ENCODE results near the gene LIME1. TPM values are rescaled to one million over a fixed set of nuclear protein-coding genes. Genes with fewer than 3 reads are reported as not detected.

The LIME1 gene
- total and polyA plus RNA-seq, 9 of the 15 experiments (the other 6 are each of a cell fraction or from before 2014, with no cell fraction given) = 0.11 to 17.1 (median 2.8) TPM; not detected in 2

DNA sequence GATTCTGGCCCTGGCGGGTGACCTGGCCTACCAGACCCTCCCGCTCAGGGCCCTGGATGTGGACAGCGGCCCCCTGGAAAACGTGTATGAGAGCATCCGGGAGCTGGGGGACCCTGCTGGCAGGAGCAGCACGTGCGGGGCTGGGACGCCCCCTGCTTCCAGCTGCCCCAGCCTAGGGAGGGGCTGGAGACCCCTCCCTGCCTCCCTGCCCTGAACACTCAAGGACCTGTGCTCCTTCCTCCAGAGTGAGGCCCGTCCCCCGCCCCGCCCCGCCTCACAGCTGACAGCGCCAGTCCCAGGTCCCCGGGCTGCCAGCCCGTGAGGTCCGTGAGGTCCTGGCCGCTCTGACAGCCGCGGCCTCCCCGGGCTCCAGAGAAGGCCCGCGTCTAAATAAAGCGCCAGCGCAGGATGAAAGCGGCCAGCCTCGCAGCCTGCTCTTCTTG is 2.2 kb downstream of the LIME1 start:
- Histone ChIP-seq H3K27ac (ENCODE audit: extremely low read depth, low read depth, low read length) (peak overlapping the region; percentile 63; the same call in 1 of the 3 replicates), H3K4me1 (replicated peaks in 1 of 2; ENCODE audit: control insufficient read depth in 2 of 2, insufficient read depth in 2 of 2, low read length in 2 of 2) (peaks cover 11 to 81% of the 10 kb centered on the region in 2 experiments), H4K20me1 (replicated peaks; ENCODE audit: control insufficient read depth, insufficient read depth, low read length) (no peaks in the 10 kb centered on the region; the same call in 1 of the 2 replicates), H3K9me3 (replicated peaks; ENCODE audit: control insufficient read depth, insufficient read depth, low read depth, low read length) (no peaks in the 10 kb centered on the region), H3K79me2 (ENCODE audit: control insufficient read depth, insufficient read depth, low read length) (peaks cover 16% of the 10 kb centered on the region), H3K9me1 (ENCODE audit: control insufficient read depth, insufficient read depth, low read length) (no peaks in the 10 kb centered on the region), H3K4me3 (peak overlapping the region; percentile 32), H2AFZ (ENCODE audit: low read depth, low read length) (no peak overlapping the region), H3K4me2 (ENCODE audit: insufficient read depth, low read length) (no peak overlapping the region), H3K9ac (ENCODE audit: insufficient read depth in 1 of 2, low read depth in 2 of 2, low read length in 2 of 2) (peak overlapping the region; percentile 53 to 91), H3K36me3 (ENCODE audit: control insufficient read depth, insufficient read depth, low read length) (peaks cover 60% of the 10 kb centered on the region; the same call in 1 of the 3 replicates), H3K27me3 (ENCODE audit: control insufficient read depth in 2 of 2, insufficient read depth in 2 of 2, low read length in 2 of 2) (no peaks in the 10 kb centered on the region)
- intact Hi-C loops (cut with micrococcal nuclease) (no loop called here), in situ Hi-C loops (cut with MboI) (no loop called here)
- FAIRE-seq (no peak), ATAC-seq (peak; percentile 58), DNase-seq (ENCODE audit: extremely low read depth in 1 of 4, low spot score in 3 of 4) (peak; percentile 62 to 74 (median 66))
- ChIA-PET POLR2A (interaction anchor here (0.6 to 1.1 kb wide), 5 partner anchors 11 to 31 kb away, joined by 3 to 9 read pairs (median 3); partner anchors contain the start of genes ARFRP1 and ZGPAT), CTCF (ENCODE audit: low intra/inter-chr PET ratio) (no interaction called here)
- BruUV-seq (replicated peaks) = no TSS peak
- 37% methylated on average over 13 of the region's 26 CpGs for WGBS (ENCODE audit: insufficient coverage, low coverage, missing lambda C conversion rate)
- TF ChIP-seq TFAP4 (CRISPR knock-in tag; IDR thresholded peaks at IDR 0.05; ENCODE audit: borderline replicate concordance) (peak; percentile 95), MYBL2 (IDR thresholded peaks at IDR 0.05; ENCODE audit: low read depth) (no peak), MYBL2 (CRISPR knock-in tag; IDR thresholded peaks at IDR 0.05; ENCODE audit: borderline replicate concordance) (no peak), ZBTB7A (IDR thresholded peaks at IDR 0.05; ENCODE audit: borderline replicate concordance, control insufficient read depth, low read depth, low read length) (peak; percentile 19; the same call in 1 of the 2 replicates), SP1 (CRISPR knock-in tag; IDR thresholded peaks at IDR 0.05) (0 out of 2 replicates have a peak, but pooled peaks have one; percentile 41), ARID4B (CRISPR knock-in tag; IDR thresholded peaks at IDR 0.05) (0 out of 2 replicates have a peak, but pooled peaks have one; percentile 15), DDX20 (tag; IDR thresholded peaks at IDR 0.05; ENCODE audit: low read depth) (no peak), CREM (IDR thresholded peaks at IDR 0.05; ENCODE audit: low read depth) (peak; percentile 33; the same call in 1 of the 2 replicates), ZNF589 (CRISPR knock-in tag; IDR thresholded peaks at IDR 0.05; ENCODE audit: low read depth) (no peak), HNRNPL (IDR thresholded peaks at IDR 0.05; ENCODE audit: low read depth, low read length) (0 out of 2 replicates have a peak, but pooled peaks have one; percentile 19), TAL1 (IDR thresholded peaks at IDR 0.05) (no peak), POLR2B (IDR thresholded peaks at IDR 0.05; ENCODE audit: low read depth, partially characterized antibody) (no peak), ZNF766 (CRISPR knock-in tag; conservative IDR thresholded peaks at IDR 0.05) (no peak), ZNF263 (CRISPR knock-in tag; IDR thresholded peaks at IDR 0.05; ENCODE audit: borderline replicate concordance) (0 out of 2 replicates have a peak, but pooled peaks have one; percentile 48), FOXA1 (IDR thresholded peaks at IDR 0.05; ENCODE audit: borderline replicate concordance) (no peak)
- TF ChIP-seq, protein P1, sequence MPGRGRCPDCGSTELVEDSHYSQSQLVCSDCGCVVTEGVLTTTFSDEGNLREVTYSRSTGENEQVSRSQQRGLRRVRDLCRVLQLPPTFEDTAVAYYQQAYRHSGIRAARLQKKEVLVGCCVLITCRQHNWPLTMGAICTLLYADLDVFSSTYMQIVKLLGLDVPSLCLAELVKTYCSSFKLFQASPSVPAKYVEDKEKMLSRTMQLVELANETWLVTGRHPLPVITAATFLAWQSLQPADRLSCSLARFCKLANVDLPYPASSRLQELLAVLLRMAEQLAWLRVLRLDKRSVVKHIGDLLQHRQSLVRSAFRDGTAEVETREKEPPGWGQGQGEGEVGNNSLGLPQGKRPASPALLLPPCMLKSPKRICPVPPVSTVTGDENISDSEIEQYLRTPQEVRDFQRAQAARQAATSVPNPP (IDR thresholded peaks at IDR 0.05; ENCODE audit: borderline replicate concordance, insufficient read depth, insufficient read length) = no peak
